Measurements from ENCODE around the gene SLC17A3.

DNA sequence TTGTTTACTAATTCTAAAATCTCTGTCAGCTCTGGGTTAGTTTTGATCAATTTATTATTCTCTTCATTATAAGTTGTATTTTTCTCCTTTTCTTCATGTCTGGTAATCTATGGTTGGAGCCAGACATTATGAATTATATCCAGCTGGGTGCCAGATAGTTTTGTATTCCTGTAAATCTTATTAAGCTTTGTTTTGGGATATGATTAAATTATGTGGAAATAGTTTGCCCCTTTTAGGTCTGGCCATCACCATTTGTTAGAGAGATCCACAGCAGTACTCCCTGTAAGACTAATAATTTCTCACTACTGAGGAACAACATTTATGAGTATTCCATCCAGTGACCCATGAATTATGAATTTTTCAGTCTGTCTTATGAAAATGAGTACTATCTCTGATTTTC is 21.3 kb downstream of the SLC17A3 start:
- TF ChIP-seq, protein P1, sequence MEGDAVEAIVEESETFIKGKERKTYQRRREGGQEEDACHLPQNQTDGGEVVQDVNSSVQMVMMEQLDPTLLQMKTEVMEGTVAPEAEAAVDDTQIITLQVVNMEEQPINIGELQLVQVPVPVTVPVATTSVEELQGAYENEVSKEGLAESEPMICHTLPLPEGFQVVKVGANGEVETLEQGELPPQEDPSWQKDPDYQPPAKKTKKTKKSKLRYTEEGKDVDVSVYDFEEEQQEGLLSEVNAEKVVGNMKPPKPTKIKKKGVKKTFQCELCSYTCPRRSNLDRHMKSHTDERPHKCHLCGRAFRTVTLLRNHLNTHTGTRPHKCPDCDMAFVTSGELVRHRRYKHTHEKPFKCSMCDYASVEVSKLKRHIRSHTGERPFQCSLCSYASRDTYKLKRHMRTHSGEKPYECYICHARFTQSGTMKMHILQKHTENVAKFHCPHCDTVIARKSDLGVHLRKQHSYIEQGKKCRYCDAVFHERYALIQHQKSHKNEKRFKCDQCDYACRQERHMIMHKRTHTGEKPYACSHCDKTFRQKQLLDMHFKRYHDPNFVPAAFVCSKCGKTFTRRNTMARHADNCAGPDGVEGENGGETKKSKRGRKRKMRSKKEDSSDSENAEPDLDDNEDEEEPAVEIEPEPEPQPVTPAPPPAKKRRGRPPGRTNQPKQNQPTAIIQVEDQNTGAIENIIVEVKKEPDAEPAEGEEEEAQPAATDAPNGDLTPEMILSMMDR (conservative IDR thresholded peaks at IDR 0.05; ENCODE audit: low read depth, low read length): no peak
- TF ChIP-seq EZH2 (IDR thresholded peaks at IDR 0.05; ENCODE audit: low read length, unreplicated experiment): no peak
- TF ChIP-seq EZH2phosphoT487 (IDR thresholded peaks at IDR 0.05; ENCODE audit: borderline replicate concordance, low read length): no peak

All from PC-3 (cell line).